Upper lobe of left lung (tissue), 6 donors: Measurements from ENCODE around the gene ZNF12. TPM values are rescaled to one million over a fixed set of nuclear protein-coding genes. Genes with fewer than 3 reads are reported as not detected.
"Not testable (repeated sequence)": the region's sequence is repeated elsewhere in the genome, so short reads cannot be mapped to it uniquely, and the experiment has no call there.

Experiments
- ATAC-seq, 2 donors: fragments of 200-7000 bp; cut with Tn5 transposase; one replicate each; pipeline ENCODE4 v1.9.1; 2022; ENCODE audit warnings: mild to moderate bottlenecking in 2 of 2, moderate library complexity in 2 of 2; ENCODE audit not compliant: low FRiP score in 2 of 2
- DNase-seq, 2 donors: peaks; one replicate each; pipeline ENCODE4 v3.0.0-alpha.2; 2019 to 2020
- H3K27ac ChIP-seq, 4 donors: fragments of 200-600 bp; sonication (generic); one replicate each; pipeline ENCODE4 v1.5.1; 2016 to 2019
- H3K27me3 ChIP-seq, 4 donors: fragments of 200-600 bp; sonication (generic); one replicate each; pipeline ENCODE4 v1.5.1; 2017 to 2019
- H3K36me3 ChIP-seq, 4 donors: fragments of 200-600 bp; sonication (generic); one replicate each; pipeline ENCODE4 v1.5.1; 2016 to 2019
- H3K4me1 ChIP-seq, 4 donors: fragments of 200-600 bp; sonication (generic); one replicate each; pipeline ENCODE4 v1.5.1; 2018 to 2019
- H3K4me3 ChIP-seq, 4 donors: fragments of 200-600 bp; sonication (generic); one replicate each; pipeline ENCODE4 v1.5.1; 2017 to 2019; ENCODE audit warnings: mild to moderate bottlenecking in 2 of 4, moderate library complexity in 1 of 4
- H3K9me3 ChIP-seq, 4 donors: fragments of 200-600 bp; sonication (generic); one replicate each; pipeline ENCODE4 v1.5.1; 2018 to 2019
- EP300 ChIP-seq, 4 donors: sonication (generic); formaldehyde crosslinking; IDR thresholded peaks; one replicate each; pipeline ENCODE4 v1.5.1; 2017; ENCODE audit warnings: antibody characterized with exemption in 4 of 4, control low read depth in 2 of 4
- POLR2A ChIP-seq, 4 donors: fragments of 450-650 bp; IDR thresholded peaks; one replicate each; pipeline ENCODE4 v1.5.1; 2016 to 2017; ENCODE audit warnings: antibody characterized with exemption in 4 of 4, mild to moderate bottlenecking in 2 of 4
- POLR2AphosphoS5 ChIP-seq, 2 donors: sonication (generic); formaldehyde crosslinking; IDR thresholded peaks; one replicate each; pipeline ENCODE4 v1.5.1; 2017; ENCODE audit warnings: antibody characterized with exemption in 2 of 2
- WGBS, 2 donors: methylation state at CpG; one replicate each; pipeline ENCODE4 v1.1.5; 2017 to 2018; 5-methylcytosine and 5-hydroxymethylcytosine counted together
- total RNA-seq, 6 donors: library from RNA; depleted of rRNA in 4 of 6; stranded (reverse); fragments of >200 nt in 4 of 6; gene quantifications; one replicate each; pipeline versions ENCODE4 v1.1.0 to v1.2.1, GENCODE V29; 2016 to 2021
- TF ChIP-seq, protein P1 (sequence below), 6 experiments: fragments of 450-650 bp in 4 of 6; fragments of 200-600 bp in 2 of 6; sonication (generic) in 2 of 6; IDR thresholded peaks; one replicate each; pipeline ENCODE4 v1.5.1; 2016 to 2019; ENCODE audit warnings: antibody characterized with exemption in 6 of 6
- donor health status: DM: no; HTN: no; CAD: no; lungs with moderate emphysema.
- donor health status: DM: no; HTN: yes; CAD: no; lungs with severe emphysema.

The ZNF12 gene
- total RNA-seq, 6 donors from 2014 or later, result 15.8 to 28.5 (median 23.9) TPM

DNA sequence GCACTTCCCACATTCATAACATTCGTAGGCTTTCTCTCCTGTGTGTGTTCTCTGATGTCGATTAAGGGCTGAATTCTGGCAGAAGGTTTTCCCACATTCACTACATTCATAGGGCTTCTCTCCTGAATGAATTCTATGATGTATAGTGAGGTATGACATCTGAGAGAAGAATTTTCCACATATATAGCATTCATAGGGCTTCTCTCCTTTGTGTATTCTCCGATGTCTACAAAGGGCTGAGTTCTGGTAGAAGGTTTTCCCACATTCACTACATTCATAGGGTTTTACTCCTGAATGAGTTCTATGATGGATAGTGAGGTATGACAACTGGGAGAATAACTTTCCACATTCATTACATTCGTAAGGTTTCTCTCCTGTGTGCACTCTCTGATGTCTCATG, 15.6 kb downstream of the ZNF12 start:
- H3K4me3 ChIP-seq, result no peak overlapping the region
- no peak for DNase-seq

GRCh38 chr7:6680146-6680545, 26.6 kb downstream of the ZNF12 start:
- no peaks in the 10 kb centered on the region for H3K4me1 ChIP-seq
- no peaks in the 10 kb centered on the region for H3K27me3 ChIP-seq
- WGBS, 2 donors, result 96 to 100% methylated on average over 1 of the region's 1 CpG
- H3K9me3 ChIP-seq, result peaks cover 92 to 100% (median 99%) of the 10 kb centered on the region in 4 donors
- TF ChIP-seq POLR2A (IDR thresholded peaks at IDR 0.05) (no peak), POLR2AphosphoS5 (IDR thresholded peaks at IDR 0.05) (no peak), EP300 (IDR thresholded peaks at IDR 0.05) (no peak)
- TF ChIP-seq, protein P1, sequence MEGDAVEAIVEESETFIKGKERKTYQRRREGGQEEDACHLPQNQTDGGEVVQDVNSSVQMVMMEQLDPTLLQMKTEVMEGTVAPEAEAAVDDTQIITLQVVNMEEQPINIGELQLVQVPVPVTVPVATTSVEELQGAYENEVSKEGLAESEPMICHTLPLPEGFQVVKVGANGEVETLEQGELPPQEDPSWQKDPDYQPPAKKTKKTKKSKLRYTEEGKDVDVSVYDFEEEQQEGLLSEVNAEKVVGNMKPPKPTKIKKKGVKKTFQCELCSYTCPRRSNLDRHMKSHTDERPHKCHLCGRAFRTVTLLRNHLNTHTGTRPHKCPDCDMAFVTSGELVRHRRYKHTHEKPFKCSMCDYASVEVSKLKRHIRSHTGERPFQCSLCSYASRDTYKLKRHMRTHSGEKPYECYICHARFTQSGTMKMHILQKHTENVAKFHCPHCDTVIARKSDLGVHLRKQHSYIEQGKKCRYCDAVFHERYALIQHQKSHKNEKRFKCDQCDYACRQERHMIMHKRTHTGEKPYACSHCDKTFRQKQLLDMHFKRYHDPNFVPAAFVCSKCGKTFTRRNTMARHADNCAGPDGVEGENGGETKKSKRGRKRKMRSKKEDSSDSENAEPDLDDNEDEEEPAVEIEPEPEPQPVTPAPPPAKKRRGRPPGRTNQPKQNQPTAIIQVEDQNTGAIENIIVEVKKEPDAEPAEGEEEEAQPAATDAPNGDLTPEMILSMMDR (IDR thresholded peaks at IDR 0.05), result no peak
- DNase-seq (no peak), ATAC-seq (no peak)
- H3K4me3 ChIP-seq, result no peak overlapping the region
- H3K36me3 ChIP-seq, result no peaks in the 10 kb centered on the region
- H3K27ac ChIP-seq, result no peak overlapping the region

More for the DNA sequence above, 15.6 kb downstream of the ZNF12 start:
- Histone ChIP-seq H3K27ac (no peak overlapping the region), H3K4me1 (no peaks in the 10 kb centered on the region), H3K36me3 (peaks cover 69 to 98% (median 91%) of the 10 kb centered on the region in 4 donors), H3K9me3 (peaks cover 93 to 100% (median 100%) of the 10 kb centered on the region in 4 donors), H3K27me3 (no peaks in the 10 kb centered on the region)
- TF ChIP-seq EP300 (IDR thresholded peaks at IDR 0.05), result no peak
- no peak for TF ChIP-seq POLR2AphosphoS5 (IDR thresholded peaks at IDR 0.05)
- TF ChIP-seq POLR2A (IDR thresholded peaks at IDR 0.05), result no peak
- TF ChIP-seq, protein P1 (IDR thresholded peaks at IDR 0.05), result no peak
- WGBS, 2 donors, result 96% methylated on average over 4 of the region's 4 CpGs
- ATAC-seq, result no peak

GRCh38 chr7:6675807-6676405, 30.8 kb downstream of the ZNF12 start:
- peaks cover 76 to 94% (median 88%) of the 10 kb centered on the region in 4 donors for H3K9me3 ChIP-seq
- no peaks in the 10 kb centered on the region for H3K36me3 ChIP-seq
- H3K27me3 ChIP-seq, result no peaks in the 10 kb centered on the region
- 85 to 95% methylated on average over 1 of the region's 1 CpG for WGBS, 2 donors
- no peak overlapping the region for H3K4me3 ChIP-seq
- H3K4me1 ChIP-seq, result no peaks in the 10 kb centered on the region
- no peak for TF ChIP-seq POLR2A (IDR thresholded peaks at IDR 0.05)
- DNase-seq (no peak), ATAC-seq (no peak)
- no peak overlapping the region for H3K27ac ChIP-seq

DNA sequence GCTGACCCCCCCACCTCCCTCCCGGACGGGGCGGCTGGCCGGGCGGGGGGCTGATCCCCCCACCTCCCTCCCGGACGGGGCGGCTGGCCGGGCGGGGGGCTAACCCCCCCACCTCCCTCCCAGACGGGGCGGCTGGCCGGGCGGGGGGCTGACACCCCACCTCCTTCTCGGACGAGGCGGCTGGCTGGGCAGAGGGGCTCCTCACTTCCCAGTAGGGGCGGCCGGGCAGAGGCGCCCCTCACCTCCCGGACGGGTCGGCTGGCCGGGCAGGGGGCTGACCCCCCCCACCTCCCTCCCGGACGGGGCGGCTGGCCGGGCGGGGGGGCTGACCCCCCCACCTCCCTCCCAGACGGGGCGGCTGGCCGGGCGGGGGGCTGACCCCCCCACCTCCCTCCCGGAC, 35.9 kb downstream of the ZNF12 start:
- H3K36me3 ChIP-seq, H3K4me3 ChIP-seq, H3K27ac ChIP-seq, H3K4me1 ChIP-seq, ATAC-seq, H3K27me3 ChIP-seq: not testable (repeated sequence)
- peak in 1 of 2 donors; percentile 51 for DNase-seq
- H3K9me3 ChIP-seq, result peaks cover 42 to 59% (median 55%) of the 10 kb centered on the region in 4 donors
- WGBS, 2 donors, result no CpG with 5 or more reads among the region's 34 CpGs

DNA sequence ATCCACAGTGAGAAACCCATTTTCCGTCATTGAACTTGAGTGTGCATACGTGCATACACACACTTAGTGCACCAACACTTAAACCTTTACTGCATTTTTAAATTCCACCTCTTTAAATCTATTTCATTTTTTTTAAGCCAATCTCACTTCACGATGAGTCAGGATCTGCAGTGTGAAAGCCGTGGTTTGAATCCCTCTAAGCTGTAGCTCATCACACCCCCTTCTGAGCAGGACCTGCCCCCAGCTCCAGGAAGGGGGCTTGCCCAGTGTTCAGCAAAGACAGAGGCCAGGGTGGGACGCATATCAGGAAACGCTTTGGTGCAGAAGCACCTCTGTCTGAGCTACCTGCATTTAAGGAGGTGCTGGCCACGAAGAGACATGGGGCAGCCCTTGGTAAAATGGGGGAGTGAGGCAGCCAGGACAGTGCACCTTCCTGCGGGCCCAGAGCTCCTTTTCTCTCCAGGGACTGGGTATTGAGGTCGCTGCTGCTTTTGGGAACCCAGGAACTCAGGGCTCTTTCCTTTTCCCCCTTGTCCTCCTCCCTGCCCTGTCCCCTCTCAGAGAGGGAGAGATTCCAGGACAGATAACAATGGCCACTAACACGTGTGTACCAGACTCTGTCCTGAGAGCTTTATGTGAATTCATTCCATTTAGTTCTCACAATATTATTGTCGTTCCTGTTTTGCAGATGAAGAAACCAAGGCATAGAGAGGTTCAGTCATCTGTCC, 48.0 kb downstream of the ZNF12 start:
- H3K4me3 ChIP-seq, result no peak overlapping the region
- no peak overlapping the region for H3K27ac ChIP-seq
- H3K36me3 ChIP-seq, result peaks cover 0 to 20% (median 17%) of the 10 kb centered on the region in 4 donors
- WGBS, 2 donors, result 20 to 25% methylated on average over 10 to 11 of the region's 11 CpGs
- DNase-seq, result no peak
- peaks cover 0 to 1% (median 0%) of the 10 kb centered on the region in 4 donors for H3K4me1 ChIP-seq
- no peaks in the 10 kb centered on the region for H3K9me3 ChIP-seq
- ATAC-seq, result peak in 1 of 2 donors; percentile 17
- H3K27me3 ChIP-seq, result peaks cover 0 to 1% (median under 1%) of the 10 kb centered on the region in 4 donors
- TF ChIP-seq, protein P1 (IDR thresholded peaks at IDR 0.05), result no peak
- TF ChIP-seq EP300 (IDR thresholded peaks at IDR 0.05), result no peak
- no peak for TF ChIP-seq POLR2A (IDR thresholded peaks at IDR 0.05)
- no peak for TF ChIP-seq POLR2AphosphoS5 (IDR thresholded peaks at IDR 0.05)
